K562 (cell line): ENCODE results near the gene RSPH9. TPM values are rescaled to one million over a fixed set of nuclear protein-coding genes. Genes with fewer than 3 reads are reported as not detected.

Source experiments
- CSDE1 ChIP-seq, 2 experiments: fragments of 450-650 bp; IDR thresholded peaks; 2 replicates each; pipeline ENCODE4 v1.6.1; 2016; ENCODE audit warnings: mild to moderate bottlenecking in 1 of 2
- EZH2 ChIP-seq: IDR thresholded peaks from 2 replicates; pipeline ENCODE4 v1.6.1; 2012; ENCODE audit warnings: low read depth, mild to moderate bottlenecking, inconsistent platforms, low read length, borderline replicate concordance
- MEF2D ChIP-seq: conservative IDR thresholded peaks from 2 replicates; pipeline ENCODE4 v1.6.1; 2016; ENCODE audit warnings: low read depth, missing genetic modification characterization, missing compliant biosample characterization
- MLX ChIP-seq, 2 experiments: fragments of 450-650 bp in 1 of 2; sonication (generic) in 1 of 2; formaldehyde crosslinking; conservative IDR thresholded peaks; 2 replicates each; pipeline versions ENCODE4 v1.4.0 to v1.8.1; 2020 to 2022; ENCODE audit warnings: mild to moderate bottlenecking in 1 of 2, missing genetic modification reagents in 1 of 2
- MYNN ChIP-seq, 2 experiments: sonication (generic); formaldehyde crosslinking in 1 of 2; IDR thresholded peaks; 2 replicates each; pipeline versions ENCODE4 v1.5.0 to v1.6.1; 2016 to 2020; ENCODE audit warnings: antibody characterized with exemption in 1 of 2, missing genetic modification reagents in 1 of 2
- SP2 ChIP-seq: IDR thresholded peaks from 2 replicates; pipeline ENCODE4 v1.6.1; 2011; ENCODE audit warnings: mild to moderate bottlenecking, low read depth, low read length, moderate library complexity; ENCODE audit not compliant: poor library complexity, severe bottlenecking; ENCODE audit errors: extremely low read depth
- STAT5A ChIP-seq: IDR thresholded peaks from 2 replicates; pipeline ENCODE4 v1.6.1; 2012; ENCODE audit warnings: low read length, inconsistent platforms, borderline replicate concordance
- XRCC5 ChIP-seq: fragments of 200-400 bp; formaldehyde crosslinking; IDR thresholded peaks from 2 replicates; pipeline ENCODE4 v1.6.1; 2017; ENCODE audit warnings: low read depth, mild to moderate bottlenecking, low read length
- ZBTB11 ChIP-seq, 3 experiments: fragments of 200-800 bp in 1 of 3; fragments of 250-450 bp in 1 of 3; fragments of 450-650 bp in 1 of 3; sonication (Bioruptor Pico) in 1 of 3; sonication (Bioruptor generic) in 1 of 3; formaldehyde crosslinking in 1 of 3; IDR thresholded peaks; 2 replicates each; pipeline versions ENCODE4 v1.6.1 to v1.8.0; 2016 to 2022; ENCODE audit warnings: mild to moderate bottlenecking in 2 of 3, missing genetic modification characterization in 2 of 3, missing compliant biosample characterization in 1 of 3, moderate library complexity in 1 of 3
- ZNF184 ChIP-seq: sonication (generic); formaldehyde crosslinking; IDR thresholded peaks from 2 replicates; pipeline ENCODE4 v1.5.0; 2020; ENCODE audit warnings: missing genetic modification reagents
- polyA plus RNA-seq, 8 experiments: library from polyadenylated mRNA; depleted of rRNA in 4 of 8; stranded (reverse) in 5 of 8; unstranded in 3 of 8; fragments of >200 nt; fragmentation: Nextera tagmentation in 2 of 8; fragmentation: Illumina TruSeq in 1 of 8; extraction: Ambion mirVana in 2 of 8; extraction: Trizol in 1 of 8; gene quantifications; 2 replicates each; pipeline versions ENCODE4 v1.2.1 to v1.2.3, GENCODE V29; 2011 to 2014; ENCODE audit warnings: inconsistent platforms in 1 of 8, missing spikeins in 1 of 8
- total RNA-seq, 7 experiments: library from RNA; depleted of rRNA in 6 of 7; stranded (reverse); fragments of >200 nt in 6 of 7; fragmentation: Illumina TruSeq in 2 of 7; extraction: Trizol in 2 of 7; gene quantifications; 2 replicates each; pipeline versions ENCODE4 v1.2.1 to v1.2.3, GENCODE V29; 2011 to 2021; ENCODE audit warnings: low replicate concordance in 1 of 7

The RSPH9 gene
- total and polyA plus RNA-seq, 9 of the 15 experiments (the other 6 are each of a cell fraction or from before 2014, with no cell fraction given), result 0.05 to 0.60 (median 0.39) TPM; not detected in 6

- no peak for TF ChIP-seq ZNF184 (CRISPR knock-in tag)
- TF ChIP-seq MEF2D, result 0 out of 2 replicates have a peak, but pooled peaks have one; percentile 38
- peak in 1 of 2 experiments; percentile 23; a peak in 1 of 4 replicates for TF ChIP-seq MLX (CRISPR knock-in tag; conservative IDR thresholded peaks at IDR 0.05)
- no peak; the same call in 1 of the 2 replicates for TF ChIP-seq MYNN (IDR thresholded peaks at IDR 0.05)
- TF ChIP-seq MYNN (CRISPR knock-in tag; IDR thresholded peaks at IDR 0.05), result no peak
- TF ChIP-seq ZBTB11 (CRISPR knock-in tag; IDR thresholded peaks at IDR 0.05), result peak in 1 of 3 experiments; percentile 72; a peak in 2 of 6 replicates
- TF ChIP-seq CSDE1 (IDR thresholded peaks at IDR 0.05), result no peak
- no peak for TF ChIP-seq EZH2
- TF ChIP-seq XRCC5, result no peak; the same call in 1 of the 2 replicates
- peak; percentile 6 for TF ChIP-seq SP2
- TF ChIP-seq STAT5A, result peak; percentile 19; the same call in 1 of the 2 replicates
Observed at GRCh38 chr6:43635387-43636307, 9.2 kb upstream of the RSPH9 start, which contains the start of gene MAD2L1BP (continued).
